ENCODE data around the gene CUL9. TPM values are rescaled to one million over a fixed set of nuclear protein-coding genes. Genes with fewer than 3 reads are reported as not detected.

The CUL9 gene
- total and polyA plus RNA-seq, 2 experiments from 2014 or later = 2.6 to 11.3 TPM

DNA sequence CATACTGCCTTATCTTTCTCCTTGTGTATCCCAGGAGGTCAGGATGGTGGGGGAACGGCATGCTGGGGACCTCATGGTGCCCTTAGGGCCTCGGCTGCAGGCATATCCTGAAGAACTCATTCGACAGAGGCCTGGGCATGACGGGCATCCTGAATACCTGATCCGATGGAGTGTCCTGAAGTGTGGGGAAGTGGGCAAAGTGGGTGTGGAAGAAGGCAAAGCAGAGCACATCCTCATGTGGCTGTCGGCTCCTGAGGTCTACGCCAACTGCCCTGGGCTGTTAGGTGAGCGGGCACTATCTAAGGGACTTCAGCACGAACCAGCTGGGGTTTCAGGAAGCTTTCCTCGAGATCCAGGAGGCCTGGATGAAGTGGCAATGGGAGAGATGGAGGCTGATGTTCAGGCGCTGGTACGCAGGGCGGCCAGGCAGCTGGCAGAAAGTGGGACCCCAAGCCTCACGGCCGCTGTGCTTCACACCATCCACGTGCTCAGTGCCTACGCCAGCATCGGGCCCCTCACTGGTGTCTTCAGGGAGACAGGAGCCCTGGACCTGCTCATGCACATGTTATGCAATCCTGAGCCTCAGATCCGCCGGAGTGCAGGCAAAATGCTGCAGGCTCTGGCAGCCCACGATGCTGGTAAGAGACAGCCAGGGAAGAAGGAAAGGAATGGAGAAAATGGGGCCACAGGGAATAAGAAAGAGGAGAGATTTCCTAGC lies 2.4 kb downstream of the CUL9 start:
- peaks cover 22% of the 10 kb centered on the region for H3K27me3 Mint-ChIP-seq (ENCODE audit: insufficient read depth, low read depth, poor library complexity)
- no peaks in the 10 kb centered on the region for H3K27me3 ChIP-seq (ENCODE audit: insufficient read depth)
- H3K4me3 ChIP-seq = no peak overlapping the region
- H3K79me2 ChIP-seq (replicated peaks; ENCODE audit: insufficient read depth) = no peaks in the 10 kb centered on the region
- no peak overlapping the region for H3K27ac Mint-ChIP-seq
- no peak for ATAC-seq
- peaks cover 8% of the 10 kb centered on the region for H3K36me3 Mint-ChIP-seq (ENCODE audit: low read depth)
- H3K9me3 Mint-ChIP-seq = no peaks in the 10 kb centered on the region
- H3K4me2 ChIP-seq = no peak overlapping the region
- TF ChIP-seq, protein P1, sequence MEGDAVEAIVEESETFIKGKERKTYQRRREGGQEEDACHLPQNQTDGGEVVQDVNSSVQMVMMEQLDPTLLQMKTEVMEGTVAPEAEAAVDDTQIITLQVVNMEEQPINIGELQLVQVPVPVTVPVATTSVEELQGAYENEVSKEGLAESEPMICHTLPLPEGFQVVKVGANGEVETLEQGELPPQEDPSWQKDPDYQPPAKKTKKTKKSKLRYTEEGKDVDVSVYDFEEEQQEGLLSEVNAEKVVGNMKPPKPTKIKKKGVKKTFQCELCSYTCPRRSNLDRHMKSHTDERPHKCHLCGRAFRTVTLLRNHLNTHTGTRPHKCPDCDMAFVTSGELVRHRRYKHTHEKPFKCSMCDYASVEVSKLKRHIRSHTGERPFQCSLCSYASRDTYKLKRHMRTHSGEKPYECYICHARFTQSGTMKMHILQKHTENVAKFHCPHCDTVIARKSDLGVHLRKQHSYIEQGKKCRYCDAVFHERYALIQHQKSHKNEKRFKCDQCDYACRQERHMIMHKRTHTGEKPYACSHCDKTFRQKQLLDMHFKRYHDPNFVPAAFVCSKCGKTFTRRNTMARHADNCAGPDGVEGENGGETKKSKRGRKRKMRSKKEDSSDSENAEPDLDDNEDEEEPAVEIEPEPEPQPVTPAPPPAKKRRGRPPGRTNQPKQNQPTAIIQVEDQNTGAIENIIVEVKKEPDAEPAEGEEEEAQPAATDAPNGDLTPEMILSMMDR (conservative IDR thresholded peaks at IDR 0.05; ENCODE audit: low read depth in 2 of 2) = no peak
- no peak for TF ChIP-seq CREB1 (CRISPR knock-in tag; IDR thresholded peaks at IDR 0.05; ENCODE audit: low read depth)
- TF ChIP-seq, protein P2, sequence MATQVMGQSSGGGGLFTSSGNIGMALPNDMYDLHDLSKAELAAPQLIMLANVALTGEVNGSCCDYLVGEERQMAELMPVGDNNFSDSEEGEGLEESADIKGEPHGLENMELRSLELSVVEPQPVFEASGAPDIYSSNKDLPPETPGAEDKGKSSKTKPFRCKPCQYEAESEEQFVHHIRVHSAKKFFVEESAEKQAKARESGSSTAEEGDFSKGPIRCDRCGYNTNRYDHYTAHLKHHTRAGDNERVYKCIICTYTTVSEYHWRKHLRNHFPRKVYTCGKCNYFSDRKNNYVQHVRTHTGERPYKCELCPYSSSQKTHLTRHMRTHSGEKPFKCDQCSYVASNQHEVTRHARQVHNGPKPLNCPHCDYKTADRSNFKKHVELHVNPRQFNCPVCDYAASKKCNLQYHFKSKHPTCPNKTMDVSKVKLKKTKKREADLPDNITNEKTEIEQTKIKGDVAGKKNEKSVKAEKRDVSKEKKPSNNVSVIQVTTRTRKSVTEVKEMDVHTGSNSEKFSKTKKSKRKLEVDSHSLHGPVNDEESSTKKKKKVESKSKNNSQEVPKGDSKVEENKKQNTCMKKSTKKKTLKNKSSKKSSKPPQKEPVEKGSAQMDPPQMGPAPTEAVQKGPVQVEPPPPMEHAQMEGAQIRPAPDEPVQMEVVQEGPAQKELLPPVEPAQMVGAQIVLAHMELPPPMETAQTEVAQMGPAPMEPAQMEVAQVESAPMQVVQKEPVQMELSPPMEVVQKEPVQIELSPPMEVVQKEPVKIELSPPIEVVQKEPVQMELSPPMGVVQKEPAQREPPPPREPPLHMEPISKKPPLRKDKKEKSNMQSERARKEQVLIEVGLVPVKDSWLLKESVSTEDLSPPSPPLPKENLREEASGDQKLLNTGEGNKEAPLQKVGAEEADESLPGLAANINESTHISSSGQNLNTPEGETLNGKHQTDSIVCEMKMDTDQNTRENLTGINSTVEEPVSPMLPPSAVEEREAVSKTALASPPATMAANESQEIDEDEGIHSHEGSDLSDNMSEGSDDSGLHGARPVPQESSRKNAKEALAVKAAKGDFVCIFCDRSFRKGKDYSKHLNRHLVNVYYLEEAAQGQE (IDR thresholded peaks at IDR 0.05; ENCODE audit: unreplicated experiment) = no peak
- TF ChIP-seq, protein P3, sequence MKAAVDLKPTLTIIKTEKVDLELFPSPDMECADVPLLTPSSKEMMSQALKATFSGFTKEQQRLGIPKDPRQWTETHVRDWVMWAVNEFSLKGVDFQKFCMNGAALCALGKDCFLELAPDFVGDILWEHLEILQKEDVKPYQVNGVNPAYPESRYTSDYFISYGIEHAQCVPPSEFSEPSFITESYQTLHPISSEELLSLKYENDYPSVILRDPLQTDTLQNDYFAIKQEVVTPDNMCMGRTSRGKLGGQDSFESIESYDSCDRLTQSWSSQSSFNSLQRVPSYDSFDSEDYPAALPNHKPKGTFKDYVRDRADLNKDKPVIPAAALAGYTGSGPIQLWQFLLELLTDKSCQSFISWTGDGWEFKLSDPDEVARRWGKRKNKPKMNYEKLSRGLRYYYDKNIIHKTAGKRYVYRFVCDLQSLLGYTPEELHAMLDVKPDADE (IDR thresholded peaks at IDR 0.05) = no peak
- no peak overlapping the region; the same call in 2 of the 3 replicates for H3K4me3 Mint-ChIP-seq
- peaks cover 20% of the 10 kb centered on the region for H3K4me1 Mint-ChIP-seq
- H2AFZ ChIP-seq = no peak overlapping the region
- no peaks in the 10 kb centered on the region for H4K20me1 ChIP-seq (replicated peaks; ENCODE audit: insufficient read depth)
- H3K9me2 ChIP-seq (ENCODE audit: insufficient read depth) = no peaks in the 10 kb centered on the region
- no peak overlapping the region for H3K27ac ChIP-seq (ENCODE audit: low read depth)
- 0 out of 2 replicates have a peak, but pooled peaks cover 3% of the 10 kb centered on the region for H3F3A ChIP-seq (replicated peaks; ENCODE audit: low read depth)
- peaks cover 17% of the 10 kb centered on the region; the same call in 1 of the 2 replicates for H3K4me1 ChIP-seq (ENCODE audit: insufficient read depth)
- no peaks in the 10 kb centered on the region for H3K36me3 ChIP-seq (ENCODE audit: insufficient read depth)
- no peak for DNase-seq (ENCODE audit: low spot score)

DNA sequence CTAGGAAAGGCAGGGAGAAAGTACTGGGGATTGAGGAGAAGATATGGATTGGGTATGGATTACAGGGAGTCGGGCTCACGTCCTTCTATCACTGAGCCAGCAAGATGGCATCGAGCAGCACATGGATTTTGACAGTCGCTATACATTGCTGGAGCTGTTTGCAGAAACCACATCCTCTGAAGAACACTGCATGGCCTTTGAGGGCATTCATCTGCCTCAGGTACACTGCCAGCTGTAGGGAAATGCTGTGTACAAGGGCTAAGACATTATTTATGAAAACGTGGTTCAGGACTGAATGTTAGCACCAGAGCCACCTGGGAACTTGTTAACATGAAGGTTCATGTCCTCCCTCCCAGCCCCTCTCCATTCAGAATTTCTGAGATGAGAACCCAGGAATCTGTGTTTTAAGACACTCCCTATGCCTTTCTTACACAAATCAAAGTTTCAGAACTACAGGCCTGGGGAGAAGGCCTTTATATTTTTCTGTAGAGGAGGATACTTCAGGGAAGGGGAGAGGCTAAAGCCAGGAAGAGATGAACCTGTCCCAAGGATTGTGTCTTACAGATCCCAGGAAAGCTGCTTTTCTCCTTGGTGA lies 3.5 kb downstream of the CUL9 start:
- Mint-ChIP-seq H3K9me3 (no peaks in the 10 kb centered on the region), H3K4me3 (no peak overlapping the region)
- no peaks in the 10 kb centered on the region for H4K20me1 ChIP-seq (replicated peaks; ENCODE audit: insufficient read depth)
- TF ChIP-seq, protein P1 (conservative IDR thresholded peaks at IDR 0.05; ENCODE audit: low read depth in 2 of 2) = no peak

More for the DNA sequence above, 3.5 kb downstream of the CUL9 start:
- no peak for ATAC-seq
- H3K27me3 Mint-ChIP-seq (ENCODE audit: insufficient read depth, low read depth, poor library complexity) = peaks cover 20% of the 10 kb centered on the region
- Histone ChIP-seq H3K4me2 (no peak overlapping the region), H2AFZ (no peak overlapping the region), H3K27me3 (ENCODE audit: insufficient read depth) (no peaks in the 10 kb centered on the region), H3K79me2 (replicated peaks; ENCODE audit: insufficient read depth) (no peaks in the 10 kb centered on the region), H3K4me3 (no peak overlapping the region), H3K27ac (ENCODE audit: low read depth) (no peak overlapping the region), H3K9me2 (ENCODE audit: insufficient read depth) (no peaks in the 10 kb centered on the region), H3F3A (replicated peaks; ENCODE audit: low read depth) (0 out of 2 replicates have a peak, but pooled peaks cover 3% of the 10 kb centered on the region), H3K4me1 (ENCODE audit: insufficient read depth) (peaks cover 16% of the 10 kb centered on the region; the same call in 1 of the 2 replicates), H3K36me3 (ENCODE audit: insufficient read depth) (no peaks in the 10 kb centered on the region)
- no peak overlapping the region for H3K27ac Mint-ChIP-seq
- DNase-seq (ENCODE audit: low spot score) = no peak
- H3K36me3 Mint-ChIP-seq (ENCODE audit: low read depth) = peaks cover 7% of the 10 kb centered on the region
- H3K4me1 Mint-ChIP-seq = peaks cover 20% of the 10 kb centered on the region
